CD14-positive monocyte (primary cell): Measurements from ENCODE around the gene NMNAT1. TPM values are rescaled to one million over a fixed set of nuclear protein-coding genes. Genes with fewer than 3 reads are reported as not detected.

ENCODE experiments used
- DNase-seq, 3 donors: peaks; one replicate each; pipeline ENCODE4 v3.0.0-alpha.2; 2011 to 2022
- H2AFZ ChIP-seq: 2 replicates; pipeline ENCODE4 v1.6.0; 2012; ENCODE audit warnings: mild to moderate bottlenecking, low read depth, low read length, inconsistent platforms; ENCODE audit not compliant: insufficient read depth, poor library complexity, severe bottlenecking
- H3K27ac ChIP-seq, 2 donors: 1 replicate in 1 of 2; 2 replicates in 1 of 2; pipeline ENCODE4 v1.5.1; 2012 to 2013; ENCODE audit warnings: low read length in 2 of 2, control low read depth in 1 of 2, inconsistent platforms in 1 of 2, low read depth in 1 of 2, mild to moderate bottlenecking in 1 of 2
- H3K27me3 ChIP-seq, 2 donors: one replicate each; pipeline versions ENCODE4 v1.6.0 to v1.6.1; 2011 to 2013; ENCODE audit warnings: low read length in 2 of 2; ENCODE audit not compliant: control insufficient read depth in 2 of 2, insufficient read depth in 2 of 2
- H3K36me3 ChIP-seq, 2 donors: replicated peaks in 1 of 2; 1 replicate in 1 of 2; 2 replicates in 1 of 2; pipeline versions ENCODE4 v1.5.1 to v1.6.1; 2012 to 2013; ENCODE audit warnings: low read length in 2 of 2, control low read depth in 1 of 2, inconsistent platforms in 1 of 2, mild to moderate bottlenecking in 1 of 2; ENCODE audit not compliant: insufficient read depth in 2 of 2, control insufficient read depth in 1 of 2
- H3K4me1 ChIP-seq, 2 donors: 1 replicate in 1 of 2; 2 replicates in 1 of 2; pipeline versions ENCODE4 v1.5.1 to v1.6.1; 2012 to 2013; ENCODE audit warnings: low read length in 2 of 2, control low read depth in 1 of 2, inconsistent platforms in 1 of 2, mild to moderate bottlenecking in 1 of 2, moderate library complexity in 1 of 2; ENCODE audit not compliant: insufficient read depth in 2 of 2, control insufficient read depth in 1 of 2
- H3K4me2 ChIP-seq: replicated peaks from 2 replicates; pipeline ENCODE3; 2012; ENCODE audit warnings: low read length, moderate library complexity, mild to moderate bottlenecking; ENCODE audit not compliant: poor library complexity, severe bottlenecking; ENCODE audit errors: extremely low read depth
- H3K4me3 ChIP-seq, 3 experiments: fragments of 200-600 bp in 1 of 3; sonication (generic) in 1 of 3; replicated peaks in 1 of 3; 1 replicate in 2 of 3; 2 replicates in 1 of 3; pipeline ENCODE4 v1.5.1; 2011 to 2013; ENCODE audit warnings: low read length in 3 of 3, mild to moderate bottlenecking in 3 of 3, control low read depth in 2 of 3, low read depth in 2 of 3, inconsistent platforms in 1 of 3, moderate library complexity in 1 of 3
- H3K79me2 ChIP-seq: 2 replicates; pipeline ENCODE4 v1.6.0; 2012; ENCODE audit warnings: mild to moderate bottlenecking, control low read depth, inconsistent platforms, low read length, moderate library complexity; ENCODE audit not compliant: insufficient read depth
- H3K9ac ChIP-seq: 2 replicates; pipeline ENCODE4 v1.6.0; 2017; ENCODE audit warnings: low read length, mild to moderate bottlenecking; ENCODE audit not compliant: insufficient read depth, poor library complexity, severe bottlenecking
- H3K9me3 ChIP-seq, 2 donors: replicated peaks in 1 of 2; 1 replicate in 1 of 2; 2 replicates in 1 of 2; pipeline versions ENCODE4 v1.5.1 to v1.6.1; 2012 to 2013; ENCODE audit warnings: low read length in 2 of 2, control low read depth in 1 of 2; ENCODE audit not compliant: control insufficient read depth in 1 of 2, insufficient read depth in 1 of 2
- H4K20me1 ChIP-seq: 2 replicates; pipeline ENCODE4 v1.6.0; 2012; ENCODE audit warnings: mild to moderate bottlenecking, low read length, control low read depth, moderate library complexity; ENCODE audit not compliant: insufficient read depth
- H3K27ac Mint-ChIP-seq, 7 donors: one replicate each; pipeline ENCODE4 v1.8.0; 2020; ENCODE audit warnings: mild to moderate bottlenecking in 7 of 7, mixed read lengths in 7 of 7, moderate library complexity in 6 of 7, inconsistent platforms in 2 of 7
- H3K27me3 Mint-ChIP-seq, 3 donors: one replicate each; pipeline ENCODE4 v1.8.0; 2021 to 2022; ENCODE audit warnings: low read depth in 3 of 3, mild to moderate bottlenecking in 3 of 3, mixed read lengths in 3 of 3, moderate library complexity in 3 of 3, inconsistent platforms in 1 of 3
- H3K36me3 Mint-ChIP-seq, 2 donors: one replicate each; pipeline ENCODE4 v1.8.0; 2020; ENCODE audit warnings: mixed read lengths in 2 of 2, inconsistent platforms in 1 of 2, mild to moderate bottlenecking in 1 of 2
- H3K4me1 Mint-ChIP-seq: one replicate; pipeline ENCODE4 v1.8.0; 2020; ENCODE audit warnings: mild to moderate bottlenecking, mixed read lengths
- H3K4me3 Mint-ChIP-seq, 2 donors: one replicate each; pipeline ENCODE4 v1.8.0; 2020; ENCODE audit warnings: mild to moderate bottlenecking in 2 of 2, mixed read lengths in 2 of 2, moderate library complexity in 1 of 2
- H3K9me3 Mint-ChIP-seq, 7 donors: one replicate each; pipeline ENCODE4 v1.8.0; 2020 to 2022; ENCODE audit warnings: mixed read lengths in 7 of 7, mild to moderate bottlenecking in 6 of 7, moderate library complexity in 6 of 7, inconsistent platforms in 2 of 7
- CTCF ChIP-seq: fragments of 200-600 bp; IDR thresholded peaks from one replicate; pipeline ENCODE4 v1.8.0; 2022; ENCODE audit warnings: antibody characterized with exemption, mild to moderate bottlenecking
- WGBS: methylation state at CpG from one replicate; pipeline ENCODE4 v1.1.5; 2013; ENCODE audit warnings: missing lambda C conversion rate; ENCODE audit not compliant: insufficient coverage; 5-methylcytosine and 5-hydroxymethylcytosine counted together
- intact Hi-C, 2 donors: fragments of 100-400 bp; cut with micrococcal nuclease; formaldehyde crosslinking; loops; one replicate each; pipeline versions ENCODE4 v1.15.0 to v1.15.1; 2023
- polyA plus RNA-seq, 3 donors: library from polyadenylated mRNA; depleted of rRNA in 1 of 3; unstranded in 2 of 3; stranded (reverse) in 1 of 3; fragments of 300-500 nt in 2 of 3; fragments of >200 nt in 1 of 3; fragmentation: Illumina TruSeq in 2 of 3; gene quantifications; 1 replicate in 2 of 3; 2 replicates in 1 of 3; pipeline ENCODE4 v1.2.3, GENCODE V29; 2012 to 2021

NMNAT1 gene
- polyA plus RNA-seq, 3 donors = 6.8 to 9.9 (median 7.1) TPM

GRCh38 chr1:9960011-9960410 is 16.7 kb downstream of the NMNAT1 start:
- no peaks in the 10 kb centered on the region for H3K4me1 ChIP-seq
- H3K4me2 ChIP-seq = no peak overlapping the region
- no peak for DNase-seq
- 100% methylated on average over 1 of the region's 4 CpGs for WGBS
- no peaks in the 10 kb centered on the region for H3K27me3 ChIP-seq
- H3K9me3 ChIP-seq = no peaks in the 10 kb centered on the region
- peaks cover 7% of the 10 kb centered on the region for H3K79me2 ChIP-seq
- peaks cover 0 to 7% of the 10 kb centered on the region in 2 donors for H3K36me3 ChIP-seq
- intact Hi-C loops = no loop called here
- no peak overlapping the region for H3K9ac ChIP-seq
- Mint-ChIP-seq H3K4me1 (peaks cover 4% of the 10 kb centered on the region), H3K27me3 (no peaks in the 10 kb centered on the region), H3K9me3 (peaks cover 0 to 2% (median 0%) of the 10 kb centered on the region in 7 donors), H3K36me3 (peaks cover 16 to 19% of the 10 kb centered on the region in 2 donors), H3K4me3 (no peak overlapping the region), H3K27ac (peak overlapping the region in 1 of 7 donors; percentile 65)
- TF ChIP-seq CTCF = no peak
- no peak overlapping the region for H2AFZ ChIP-seq
- H3K27ac ChIP-seq = no peak overlapping the region
- H4K20me1 ChIP-seq = no peaks in the 10 kb centered on the region
- no peak overlapping the region for H3K4me3 ChIP-seq

GRCh38 chr1:9960706-9961562 is 17.7 kb downstream of the NMNAT1 start:
- peaks cover 2% of the 10 kb centered on the region for H3K79me2 ChIP-seq
- H3K27me3 ChIP-seq = no peaks in the 10 kb centered on the region
- H3K9me3 ChIP-seq = no peaks in the 10 kb centered on the region
- WGBS = 97% methylated on average over 3 of the region's 12 CpGs
- H3K9ac ChIP-seq = no peak overlapping the region
- H3K4me1 ChIP-seq = no peaks in the 10 kb centered on the region
- no peak for TF ChIP-seq CTCF
- no peak overlapping the region for H2AFZ ChIP-seq
- Mint-ChIP-seq H3K4me1 (peaks cover 4% of the 10 kb centered on the region), H3K36me3 (peaks cover 19 to 22% of the 10 kb centered on the region in 2 donors), H3K9me3 (peaks cover 0 to 2% (median 0%) of the 10 kb centered on the region in 7 donors), H3K4me3 (no peak overlapping the region), H3K27ac (peak overlapping the region in 3 of 7 donors; percentile 3 to 46 (median 32)), H3K27me3 (no peaks in the 10 kb centered on the region)
- intact Hi-C loops = no loop called here
- DNase-seq = no peak
- H4K20me1 ChIP-seq = no peaks in the 10 kb centered on the region
- no peak overlapping the region for H3K4me3 ChIP-seq
- peaks cover 0 to 7% of the 10 kb centered on the region in 2 donors for H3K36me3 ChIP-seq
- peak overlapping the region in 1 of 2 donors; percentile 5 for H3K27ac ChIP-seq
- H3K4me2 ChIP-seq = no peak overlapping the region
